Mucosa of rectum (tissue), 2 donors: ENCODE data around the gene NPIPB9.

Source experiments
- H3K27ac ChIP-seq, 2 donors: one replicate each; pipeline ENCODE4 v1.7.0; 2013; ENCODE audit warnings: inconsistent platforms in 2 of 2, low read depth in 2 of 2, low read length in 2 of 2
- H3K27me3 ChIP-seq, 2 donors: one replicate each; pipeline ENCODE4 v1.7.0; 2013; ENCODE audit warnings: low read length in 2 of 2; ENCODE audit not compliant: control insufficient read depth in 2 of 2, insufficient read depth in 2 of 2
- H3K36me3 ChIP-seq, 2 donors: one replicate each; pipeline ENCODE4 v1.7.0; 2013; ENCODE audit warnings: low read length in 2 of 2; ENCODE audit not compliant: control insufficient read depth in 2 of 2, insufficient read depth in 2 of 2
- H3K4me1 ChIP-seq, 2 donors: one replicate each; pipeline ENCODE4 v1.7.0; 2013; ENCODE audit warnings: low read length in 2 of 2, mild to moderate bottlenecking in 1 of 2; ENCODE audit not compliant: control insufficient read depth in 2 of 2, insufficient read depth in 2 of 2
- H3K4me3 ChIP-seq, 2 donors: one replicate each; pipeline ENCODE4 v1.7.0; 2013; ENCODE audit warnings: low read length in 2 of 2
- H3K9ac ChIP-seq, 2 donors: one replicate each; pipeline ENCODE4 v1.7.0; 2013; ENCODE audit warnings: low read length in 2 of 2, low read depth in 1 of 2, mild to moderate bottlenecking in 1 of 2
- H3K9me3 ChIP-seq, 2 donors: one replicate each; pipeline ENCODE4 v1.7.0; 2013; ENCODE audit warnings: low read length in 2 of 2; ENCODE audit not compliant: control insufficient read depth in 2 of 2
- donor health status: healthy.
- donor health status: Normal muscosa, but diverticular disease.

NPIPB9 gene

GRCh38 chr16:28821874-28822519 is 70.4 kb downstream of the NPIPB9 start:
- no peaks in the 10 kb centered on the region for H3K9me3 ChIP-seq
- H3K4me1 ChIP-seq: peaks cover 9 to 21% of the 10 kb centered on the region in 2 donors
- peaks cover 15 to 20% of the 10 kb centered on the region in 2 donors for H3K36me3 ChIP-seq
- peak overlapping the region; percentile 90 to 96 for H3K4me3 ChIP-seq
- H3K27me3 ChIP-seq: no peaks in the 10 kb centered on the region
- H3K27ac ChIP-seq: peak overlapping the region; percentile 96 to 97
- H3K9ac ChIP-seq: peak overlapping the region; percentile 81 to 88
